GM12878 (cell line): Measurements from ENCODE around the gene LMOD3. TPM values are rescaled to one million over a fixed set of nuclear protein-coding genes. Genes with fewer than 3 reads are reported as not detected.

ENCODE experiments used
- ATF2 ChIP-seq: IDR thresholded peaks from 2 replicates; pipeline ENCODE4 v1.6.1; 2012; ENCODE audit warnings: low read length, inconsistent platforms
- ATF7 ChIP-seq: fragments of 450-650 bp; IDR thresholded peaks from 2 replicates; pipeline ENCODE4 v1.6.1; 2016; ENCODE audit warnings: low read depth, mild to moderate bottlenecking
- BCL11A ChIP-seq: IDR thresholded peaks from 2 replicates; pipeline ENCODE4 v1.6.1; 2011; ENCODE audit warnings: low read depth, low read length
- CREB1 ChIP-seq: IDR thresholded peaks from 2 replicates; pipeline ENCODE4 v1.6.1; 2012; ENCODE audit warnings: low read depth, mild to moderate bottlenecking, inconsistent platforms
- EZH2 ChIP-seq: IDR thresholded peaks from 2 replicates; pipeline ENCODE4 v1.6.1; 2012; ENCODE audit warnings: low read depth, mild to moderate bottlenecking, control low read depth, inconsistent platforms, low read length, borderline replicate concordance; ENCODE audit not compliant: control insufficient read depth
- IRF4 ChIP-seq: IDR thresholded peaks from 2 replicates; pipeline ENCODE4 v1.6.1; 2011; ENCODE audit warnings: low read depth, low read length
- NFXL1 ChIP-seq: fragments of 450-650 bp; IDR thresholded peaks from 2 replicates; pipeline ENCODE4 v1.6.1; 2017; ENCODE audit warnings: antibody characterized with exemption, mild to moderate bottlenecking, borderline replicate concordance
- PML ChIP-seq: IDR thresholded peaks from 2 replicates; pipeline ENCODE4 v1.6.1; 2012; ENCODE audit warnings: low read length, inconsistent platforms
- REST ChIP-seq: IDR thresholded peaks from 2 replicates; pipeline ENCODE4 v1.6.1; 2012; ENCODE audit warnings: mild to moderate bottlenecking, low read depth, low read length
- RUNX3 ChIP-seq: IDR thresholded peaks from 2 replicates; pipeline ENCODE4 v1.6.1; 2012; ENCODE audit warnings: low read length, inconsistent platforms
- SKIL ChIP-seq: fragments of 450-650 bp; IDR thresholded peaks from 2 replicates; pipeline ENCODE4 v1.6.1; 2017; ENCODE audit warnings: mild to moderate bottlenecking, low read depth, inconsistent platforms; ENCODE audit not compliant: poor library complexity, severe bottlenecking
- STAT1 ChIP-seq: fragments of 450-650 bp; conservative IDR thresholded peaks from 2 replicates; pipeline ENCODE4 v1.6.1; 2014; ENCODE audit warnings: antibody characterized with exemption, mild to moderate bottlenecking
- ZBTB33 ChIP-seq: fragments of 450-650 bp; IDR thresholded peaks from 2 replicates; pipeline ENCODE4 v1.6.1; 2017; ENCODE audit warnings: mild to moderate bottlenecking
- ZBTB40 ChIP-seq: fragments of 450-650 bp; IDR thresholded peaks from 2 replicates; pipeline ENCODE4 v1.6.1; 2016; ENCODE audit warnings: mild to moderate bottlenecking, moderate library complexity, borderline replicate concordance
- polyA plus RNA-seq, 11 experiments: library from polyadenylated mRNA; depleted of rRNA in 4 of 11; unstranded in 6 of 11; stranded (reverse) in 5 of 11; fragments of >200 nt; fragmentation: Nextera tagmentation in 4 of 11; fragmentation: Illumina TruSeq in 1 of 11; extraction: Ambion mirVana in 4 of 11; extraction: Trizol in 1 of 11; gene quantifications; 1 replicate in 1 of 11; 2 replicates in 10 of 11; pipeline versions ENCODE4 v1.2.1 to v1.2.3, GENCODE V29; 2011 to 2016; ENCODE audit warnings: inconsistent platforms in 2 of 11, missing spikeins in 2 of 11, low read depth in 1 of 11
- total RNA-seq, 4 experiments: library from RNA; depleted of rRNA in 3 of 4; stranded (reverse); fragments of >200 nt in 3 of 4; fragmentation: Illumina TruSeq in 1 of 4; extraction: Trizol in 1 of 4; gene quantifications; 2 replicates each; pipeline versions ENCODE4 v1.2.1 to v1.2.3, GENCODE V29; 2013 to 2021
- TF ChIP-seq, protein P1 (sequence below): fragments of 450-650 bp; IDR thresholded peaks from 2 replicates; pipeline ENCODE4 v1.6.1; 2017; ENCODE audit warnings: low read depth, mild to moderate bottlenecking, moderate library complexity

LMOD3 gene
- total and polyA plus RNA-seq, 10 of the 15 experiments (the other 5 are each of a cell fraction or from before 2014, with no cell fraction given): 0.04 to 0.20 (median 0.09) TPM; not detected in 1

DNA sequence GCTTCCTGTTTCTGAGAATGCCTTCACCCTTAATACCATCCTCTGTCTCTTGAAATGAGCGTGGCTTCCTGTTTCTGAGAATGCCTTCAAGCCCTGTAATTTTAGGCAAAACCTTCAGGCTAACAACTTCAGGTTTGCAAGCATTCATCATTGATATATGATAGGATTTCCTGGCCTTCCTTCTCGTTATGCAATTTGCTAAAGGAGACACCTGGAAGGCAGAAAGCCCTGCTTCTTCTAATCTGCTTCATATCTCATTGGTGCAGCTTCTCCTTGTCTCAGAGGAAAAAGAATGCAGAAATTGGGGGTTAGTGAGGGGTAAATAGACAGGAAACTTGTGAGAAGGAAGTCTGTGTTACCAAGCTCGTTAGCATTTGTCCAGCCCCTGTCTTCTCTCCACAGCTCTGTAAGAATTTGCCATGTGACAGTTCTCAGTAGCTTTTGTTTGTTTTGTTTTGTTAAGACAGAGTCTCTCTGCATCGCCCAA lies 30.3 kb downstream of the LMOD3 start (continued):
- peak; percentile 35 for TF ChIP-seq SKIL
- no peak for TF ChIP-seq ATF7
- peak; percentile 62; the same call in 1 of the 2 replicates for TF ChIP-seq ZBTB40
- no peak for TF ChIP-seq EZH2
- no peak for TF ChIP-seq REST
- TF ChIP-seq, protein P1, sequence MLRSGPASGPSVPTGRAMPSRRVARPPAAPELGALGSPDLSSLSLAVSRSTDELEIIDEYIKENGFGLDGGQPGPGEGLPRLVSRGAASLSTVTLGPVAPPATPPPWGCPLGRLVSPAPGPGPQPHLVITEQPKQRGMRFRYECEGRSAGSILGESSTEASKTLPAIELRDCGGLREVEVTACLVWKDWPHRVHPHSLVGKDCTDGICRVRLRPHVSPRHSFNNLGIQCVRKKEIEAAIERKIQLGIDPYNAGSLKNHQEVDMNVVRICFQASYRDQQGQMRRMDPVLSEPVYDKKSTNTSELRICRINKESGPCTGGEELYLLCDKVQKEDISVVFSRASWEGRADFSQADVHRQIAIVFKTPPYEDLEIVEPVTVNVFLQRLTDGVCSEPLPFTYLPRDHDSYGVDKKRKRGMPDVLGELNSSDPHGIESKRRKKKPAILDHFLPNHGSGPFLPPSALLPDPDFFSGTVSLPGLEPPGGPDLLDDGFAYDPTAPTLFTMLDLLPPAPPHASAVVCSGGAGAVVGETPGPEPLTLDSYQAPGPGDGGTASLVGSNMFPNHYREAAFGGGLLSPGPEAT: no peak; the same call in none of the 2 replicates
- TF ChIP-seq BCL11A: peak; percentile 51; the same call in 1 of the 2 replicates
- TF ChIP-seq NFXL1: no peak
- peak; percentile 63 for TF ChIP-seq RUNX3
- TF ChIP-seq STAT1: no peak
- TF ChIP-seq CREB1: peak; percentile 91
- TF ChIP-seq ZBTB33: no peak
- no peak for TF ChIP-seq PML
- peak; percentile 82; the same call in 1 of the 2 replicates for TF ChIP-seq IRF4
- 0 out of 2 replicates have a peak, but pooled peaks have one; percentile 62 for TF ChIP-seq ATF2
